Measurements from ENCODE around the gene MOV10. TPM values are rescaled to one million over a fixed set of nuclear protein-coding genes. Genes with fewer than 3 reads are reported as not detected.

MOV10 gene
- total RNA-seq, 2 donors from 2014 or later: 47.0 to 169 TPM

DNA sequence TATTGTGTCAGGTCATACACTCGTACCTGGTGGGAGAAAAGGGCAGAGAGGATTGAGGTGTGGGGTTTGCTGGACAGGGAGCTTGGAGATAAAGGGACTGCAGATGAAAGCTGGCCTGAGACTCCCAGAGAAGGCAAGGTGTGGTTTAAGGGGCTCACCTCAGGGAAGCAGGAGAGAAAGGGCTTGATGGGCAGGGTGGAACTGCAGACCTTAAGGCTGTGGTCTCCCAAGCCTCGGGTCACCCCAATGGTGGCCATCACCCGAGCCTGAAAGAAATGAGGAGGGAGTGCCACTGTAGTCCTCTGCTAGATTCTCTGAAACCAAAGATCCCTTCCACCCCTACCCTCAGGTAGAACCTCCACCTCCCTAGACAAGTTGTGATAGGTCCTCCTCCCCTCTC, 36.1 kb downstream of the MOV10 start:
- Histone ChIP-seq H3K36me3 (no peaks in the 10 kb centered on the region), H3K4me1 (replicated peaks) (no peaks in the 10 kb centered on the region), H3K27me3 (replicated peaks; ENCODE audit: insufficient read depth) (no peaks in the 10 kb centered on the region), H3K9me3 (no peaks in the 10 kb centered on the region), H3K4me3 (no peak overlapping the region), H3K27ac (no peak overlapping the region)
- no peak for DNase-seq (ENCODE audit: low spot score)
- TF ChIP-seq POLR2AphosphoS5 (IDR thresholded peaks at IDR 0.05): no peak
- no peak for TF ChIP-seq POLR2A (IDR thresholded peaks at IDR 0.05)
- TF ChIP-seq, protein P1, sequence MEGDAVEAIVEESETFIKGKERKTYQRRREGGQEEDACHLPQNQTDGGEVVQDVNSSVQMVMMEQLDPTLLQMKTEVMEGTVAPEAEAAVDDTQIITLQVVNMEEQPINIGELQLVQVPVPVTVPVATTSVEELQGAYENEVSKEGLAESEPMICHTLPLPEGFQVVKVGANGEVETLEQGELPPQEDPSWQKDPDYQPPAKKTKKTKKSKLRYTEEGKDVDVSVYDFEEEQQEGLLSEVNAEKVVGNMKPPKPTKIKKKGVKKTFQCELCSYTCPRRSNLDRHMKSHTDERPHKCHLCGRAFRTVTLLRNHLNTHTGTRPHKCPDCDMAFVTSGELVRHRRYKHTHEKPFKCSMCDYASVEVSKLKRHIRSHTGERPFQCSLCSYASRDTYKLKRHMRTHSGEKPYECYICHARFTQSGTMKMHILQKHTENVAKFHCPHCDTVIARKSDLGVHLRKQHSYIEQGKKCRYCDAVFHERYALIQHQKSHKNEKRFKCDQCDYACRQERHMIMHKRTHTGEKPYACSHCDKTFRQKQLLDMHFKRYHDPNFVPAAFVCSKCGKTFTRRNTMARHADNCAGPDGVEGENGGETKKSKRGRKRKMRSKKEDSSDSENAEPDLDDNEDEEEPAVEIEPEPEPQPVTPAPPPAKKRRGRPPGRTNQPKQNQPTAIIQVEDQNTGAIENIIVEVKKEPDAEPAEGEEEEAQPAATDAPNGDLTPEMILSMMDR (IDR thresholded peaks at IDR 0.05): no peak
- intact Hi-C loops (cut with DNase I): loop anchor here (10.0 kb wide), 1 partner anchor 364 kb away; the partner anchor contains the start of gene LRIG2
- WGBS: 94% methylated on average over 3 of the region's 3 CpGs

DNA sequence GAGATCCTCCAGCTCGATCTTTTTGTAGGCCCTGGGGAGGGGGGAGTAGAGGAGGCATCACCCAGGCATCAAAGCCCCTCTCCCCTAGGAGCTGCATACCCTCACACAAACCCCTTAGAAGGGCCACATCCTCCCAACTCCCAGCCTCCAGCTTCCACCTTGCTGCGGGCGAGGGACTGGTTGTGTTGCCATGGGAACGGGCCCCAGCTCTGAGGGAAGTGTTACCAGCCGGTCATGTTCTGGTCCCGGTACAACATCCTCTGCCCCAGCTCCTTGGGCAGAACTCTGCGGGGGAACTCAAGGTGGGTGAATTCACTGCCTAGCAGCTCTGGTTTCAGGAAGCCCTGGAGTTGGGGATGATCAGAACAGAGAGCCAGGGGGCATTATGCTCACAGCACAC, 36.6 kb downstream of the MOV10 start:
- 72% methylated on average over 7 of the region's 7 CpGs for WGBS
- Histone ChIP-seq H3K36me3 (no peaks in the 10 kb centered on the region), H3K4me1 (replicated peaks) (peaks cover 2% of the 10 kb centered on the region), H3K4me3 (no peak overlapping the region), H3K27me3 (replicated peaks; ENCODE audit: insufficient read depth) (no peaks in the 10 kb centered on the region), H3K27ac (no peak overlapping the region), H3K9me3 (no peaks in the 10 kb centered on the region)
- TF ChIP-seq, protein P1 (IDR thresholded peaks at IDR 0.05): no peak
- TF ChIP-seq POLR2A (IDR thresholded peaks at IDR 0.05) (no peak), POLR2AphosphoS5 (IDR thresholded peaks at IDR 0.05) (no peak)
- intact Hi-C loops (cut with DNase I): loop anchor here (10.0 kb wide), 1 partner anchor 364 kb away; the partner anchor contains the start of gene LRIG2
- no peak for DNase-seq (ENCODE audit: low spot score)

DNA sequence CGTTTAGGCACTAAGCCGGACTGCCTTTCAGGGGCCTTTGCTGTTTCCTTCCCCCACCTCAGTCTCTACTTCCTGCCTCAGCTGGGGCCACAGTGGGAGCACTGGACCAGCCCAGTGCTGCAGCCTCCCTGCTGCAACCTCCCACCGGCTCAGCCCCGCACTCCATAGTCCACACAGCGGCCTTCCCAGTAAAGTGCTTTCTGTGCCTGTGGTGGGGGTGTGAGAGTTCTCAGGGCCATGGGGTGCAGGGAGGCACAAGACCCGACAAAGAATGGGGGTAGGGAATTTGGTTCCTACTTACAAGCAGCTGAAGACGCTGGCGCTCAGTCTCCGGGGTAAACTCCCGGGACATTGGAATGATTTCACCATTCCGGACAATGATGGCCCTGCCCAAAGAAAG, 37.2 kb downstream of the MOV10 start:
- DNase-seq (ENCODE audit: low spot score): no peak
- no peaks in the 10 kb centered on the region for H3K27me3 ChIP-seq (replicated peaks; ENCODE audit: insufficient read depth)
- no peak overlapping the region for H3K27ac ChIP-seq
- H3K4me3 ChIP-seq: no peak overlapping the region
- H3K9me3 ChIP-seq: no peaks in the 10 kb centered on the region
- TF ChIP-seq POLR2AphosphoS5 (IDR thresholded peaks at IDR 0.05): no peak
- TF ChIP-seq, protein P1 (IDR thresholded peaks at IDR 0.05): no peak
- H3K36me3 ChIP-seq: no peaks in the 10 kb centered on the region
- intact Hi-C loops (cut with DNase I): loop anchor here (10.0 kb wide), 1 partner anchor 363 kb away; the partner anchor contains the start of gene LRIG2
- 84% methylated on average over 11 of the region's 11 CpGs for WGBS
- peaks cover 4% of the 10 kb centered on the region for H3K4me1 ChIP-seq (replicated peaks)

DNA sequence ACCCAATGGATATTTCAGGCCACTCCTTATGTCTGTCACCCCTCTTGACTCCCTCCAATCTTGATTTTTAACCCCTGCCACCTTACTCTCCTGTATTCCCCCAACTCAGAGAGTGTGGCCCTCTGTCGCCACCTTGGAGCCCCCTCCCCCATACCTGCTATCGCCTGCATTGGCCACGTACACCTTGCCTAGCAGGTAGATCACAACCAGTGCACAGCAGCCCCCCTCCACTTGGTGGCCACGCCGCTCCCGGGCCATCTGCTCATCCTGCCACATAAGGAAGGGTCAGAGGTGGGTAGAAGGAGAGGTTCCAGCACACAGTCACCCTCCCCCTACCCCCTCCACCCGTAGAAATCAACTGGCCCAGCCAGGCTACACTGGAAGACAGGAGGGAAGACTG, 37.7 kb downstream of the MOV10 start:
- Histone ChIP-seq H3K36me3 (no peaks in the 10 kb centered on the region), H3K27ac (no peak overlapping the region), H3K27me3 (replicated peaks; ENCODE audit: insufficient read depth) (no peaks in the 10 kb centered on the region), H3K4me3 (no peak overlapping the region), H3K4me1 (replicated peaks) (peaks cover 4% of the 10 kb centered on the region), H3K9me3 (no peaks in the 10 kb centered on the region)
- intact Hi-C loops (cut with DNase I): loop anchor here (10.0 kb wide), 1 partner anchor 363 kb away; the partner anchor contains the start of gene LRIG2
- no peak for DNase-seq (ENCODE audit: low spot score)
- TF ChIP-seq POLR2A (IDR thresholded peaks at IDR 0.05): no peak
- TF ChIP-seq POLR2AphosphoS5 (IDR thresholded peaks at IDR 0.05): no peak
- TF ChIP-seq, protein P1 (IDR thresholded peaks at IDR 0.05): no peak
- 94% methylated on average over 7 of the region's 7 CpGs for WGBS

DNA sequence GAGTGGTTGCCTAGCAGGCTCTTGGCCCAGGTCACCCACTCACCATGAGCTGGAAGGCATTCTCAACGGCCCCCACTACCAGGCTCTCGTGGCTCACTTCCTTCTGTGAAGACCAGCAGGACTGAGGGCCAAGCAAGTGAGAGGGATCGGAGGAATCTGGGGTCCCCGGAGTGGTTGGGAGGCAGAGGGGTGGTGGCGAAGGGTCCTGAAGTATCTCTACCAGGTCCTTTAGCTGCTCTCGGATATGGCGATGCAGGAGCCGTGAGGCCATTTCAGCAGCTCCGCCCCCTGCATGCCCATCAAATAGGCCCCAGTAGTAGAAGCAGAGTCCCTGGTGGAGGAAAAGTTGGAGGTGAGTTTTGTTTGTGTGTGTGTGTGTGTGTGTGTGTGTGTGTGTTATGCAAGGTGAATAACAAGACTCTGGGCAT, 38.3 kb downstream of the MOV10 start:
- WGBS: 81% methylated on average over 9 of the region's 9 CpGs
- Histone ChIP-seq H3K9me3 (no peaks in the 10 kb centered on the region), H3K27ac (no peak overlapping the region), H3K36me3 (no peaks in the 10 kb centered on the region), H3K4me3 (no peak overlapping the region), H3K27me3 (replicated peaks; ENCODE audit: insufficient read depth) (no peaks in the 10 kb centered on the region), H3K4me1 (replicated peaks) (peaks cover 4% of the 10 kb centered on the region)
- DNase-seq (ENCODE audit: low spot score): no peak
- TF ChIP-seq, protein P1 (IDR thresholded peaks at IDR 0.05): no peak
- no peak for TF ChIP-seq POLR2A (IDR thresholded peaks at IDR 0.05)
- TF ChIP-seq POLR2AphosphoS5 (IDR thresholded peaks at IDR 0.05): no peak
- intact Hi-C loops (cut with DNase I): loop anchor here (10.0 kb wide), 1 partner anchor 362 kb away; the partner anchor contains the start of gene LRIG2
